Thoracic aorta (tissue), 2 donors: Measurements from ENCODE around the gene PRR19. TPM values are rescaled to one million over a fixed set of nuclear protein-coding genes. Genes with fewer than 3 reads are reported as not detected.

ENCODE experiments used
- ATAC-seq: fragments of 150-250 bp; one replicate; pipeline ENCODE4 v1.8.0; 2017; ENCODE audit warnings: low read depth; ENCODE audit not compliant: insufficient number of reproducible peaks, low FRiP score
- DNase-seq: peaks from one replicate; pipeline ENCODE4 v3.0.0-alpha.2; 2020; ENCODE audit warnings: low spot score
- H3K27ac ChIP-seq, 2 donors: fragments of 200-600 bp; sonication (generic); 1 replicate in 1 of 2; 2 replicates in 1 of 2; pipeline ENCODE4 v1.5.1; 2016; ENCODE audit warnings: mild to moderate bottlenecking in 2 of 2, moderate library complexity in 2 of 2
- H3K27me3 ChIP-seq: fragments of 200-600 bp; sonication (generic); replicated peaks from 2 replicates; pipeline ENCODE4 v1.6.0; 2016; ENCODE audit warnings: mild to moderate bottlenecking; ENCODE audit not compliant: insufficient read depth
- H3K36me3 ChIP-seq: fragments of 200-600 bp; sonication (generic); one replicate; pipeline ENCODE4 v1.5.1; 2016
- H3K4me1 ChIP-seq, 2 donors: fragments of 200-600 bp; sonication (generic); 1 replicate in 1 of 2; 2 replicates in 1 of 2; pipeline versions ENCODE4 v1.5.1 to v1.6.0; 2016; ENCODE audit warnings: low read depth in 2 of 2, mild to moderate bottlenecking in 1 of 2; ENCODE audit not compliant: control insufficient read depth in 1 of 2
- H3K4me3 ChIP-seq: fragments of 200-600 bp; sonication (generic); 2 replicates; pipeline ENCODE4 v1.5.1; 2016; ENCODE audit warnings: mild to moderate bottlenecking
- H3K9me3 ChIP-seq: fragments of 200-600 bp; sonication (generic); 2 replicates; pipeline ENCODE4 v1.5.1; 2016
- total RNA-seq, 2 donors: library from RNA; depleted of rRNA; stranded (reverse); fragments of >200 nt; gene quantifications; one replicate each; pipeline versions ENCODE4 v1.1.0 to v1.2.3, GENCODE V29; 2016
- TF ChIP-seq, protein P1 (sequence below): fragments of 200-600 bp; sonication (generic); IDR thresholded peaks from one replicate; pipeline ENCODE4 v1.5.1; 2019; ENCODE audit warnings: antibody characterized with exemption

PRR19 gene
- total RNA-seq, 2 donors from 2014 or later: not detected

DNA sequence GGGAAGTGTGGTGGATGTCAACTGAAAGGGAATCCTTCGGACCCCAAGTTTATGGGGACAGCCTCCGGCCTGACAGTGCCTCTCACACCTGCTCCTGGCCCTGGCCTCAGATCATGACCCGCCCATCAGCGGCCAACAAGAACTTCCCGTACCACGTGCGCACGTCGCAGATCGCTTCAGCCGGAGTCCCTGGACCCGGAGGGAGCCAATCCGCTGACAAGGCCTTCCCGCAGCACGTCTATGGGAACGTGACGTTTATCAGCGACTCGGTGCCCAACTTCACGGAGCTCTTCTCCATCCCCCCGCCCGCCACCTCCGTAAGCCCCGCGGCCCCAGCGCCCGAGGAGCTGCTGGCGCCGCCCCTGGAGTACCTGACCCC is 21.5 kb downstream of the PRR19 start:
- peaks cover 4% of the 10 kb centered on the region for H3K27me3 ChIP-seq
- no peaks in the 10 kb centered on the region for H3K9me3 ChIP-seq
- no peaks in the 10 kb centered on the region for H3K36me3 ChIP-seq
- H3K4me1 ChIP-seq: peaks cover 11 to 34% of the 10 kb centered on the region in 2 donors
- TF ChIP-seq, protein P1, sequence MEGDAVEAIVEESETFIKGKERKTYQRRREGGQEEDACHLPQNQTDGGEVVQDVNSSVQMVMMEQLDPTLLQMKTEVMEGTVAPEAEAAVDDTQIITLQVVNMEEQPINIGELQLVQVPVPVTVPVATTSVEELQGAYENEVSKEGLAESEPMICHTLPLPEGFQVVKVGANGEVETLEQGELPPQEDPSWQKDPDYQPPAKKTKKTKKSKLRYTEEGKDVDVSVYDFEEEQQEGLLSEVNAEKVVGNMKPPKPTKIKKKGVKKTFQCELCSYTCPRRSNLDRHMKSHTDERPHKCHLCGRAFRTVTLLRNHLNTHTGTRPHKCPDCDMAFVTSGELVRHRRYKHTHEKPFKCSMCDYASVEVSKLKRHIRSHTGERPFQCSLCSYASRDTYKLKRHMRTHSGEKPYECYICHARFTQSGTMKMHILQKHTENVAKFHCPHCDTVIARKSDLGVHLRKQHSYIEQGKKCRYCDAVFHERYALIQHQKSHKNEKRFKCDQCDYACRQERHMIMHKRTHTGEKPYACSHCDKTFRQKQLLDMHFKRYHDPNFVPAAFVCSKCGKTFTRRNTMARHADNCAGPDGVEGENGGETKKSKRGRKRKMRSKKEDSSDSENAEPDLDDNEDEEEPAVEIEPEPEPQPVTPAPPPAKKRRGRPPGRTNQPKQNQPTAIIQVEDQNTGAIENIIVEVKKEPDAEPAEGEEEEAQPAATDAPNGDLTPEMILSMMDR: no peak
- no peak overlapping the region for H3K4me3 ChIP-seq
- no peak overlapping the region for H3K27ac ChIP-seq
- no peak for ATAC-seq
- DNase-seq: no peak

GRCh38 chr19:42323852-42324654 is 22.1 kb downstream of the PRR19 start:
- no peak overlapping the region for H3K27ac ChIP-seq
- no peak for ATAC-seq
- peaks cover 11 to 34% of the 10 kb centered on the region in 2 donors for H3K4me1 ChIP-seq
- DNase-seq: no peak
- TF ChIP-seq, protein P1: no peak
- peak overlapping the region; percentile 88 for H3K4me3 ChIP-seq
- peaks cover 4% of the 10 kb centered on the region for H3K27me3 ChIP-seq
- H3K36me3 ChIP-seq: no peaks in the 10 kb centered on the region
- H3K9me3 ChIP-seq: no peaks in the 10 kb centered on the region

DNA sequence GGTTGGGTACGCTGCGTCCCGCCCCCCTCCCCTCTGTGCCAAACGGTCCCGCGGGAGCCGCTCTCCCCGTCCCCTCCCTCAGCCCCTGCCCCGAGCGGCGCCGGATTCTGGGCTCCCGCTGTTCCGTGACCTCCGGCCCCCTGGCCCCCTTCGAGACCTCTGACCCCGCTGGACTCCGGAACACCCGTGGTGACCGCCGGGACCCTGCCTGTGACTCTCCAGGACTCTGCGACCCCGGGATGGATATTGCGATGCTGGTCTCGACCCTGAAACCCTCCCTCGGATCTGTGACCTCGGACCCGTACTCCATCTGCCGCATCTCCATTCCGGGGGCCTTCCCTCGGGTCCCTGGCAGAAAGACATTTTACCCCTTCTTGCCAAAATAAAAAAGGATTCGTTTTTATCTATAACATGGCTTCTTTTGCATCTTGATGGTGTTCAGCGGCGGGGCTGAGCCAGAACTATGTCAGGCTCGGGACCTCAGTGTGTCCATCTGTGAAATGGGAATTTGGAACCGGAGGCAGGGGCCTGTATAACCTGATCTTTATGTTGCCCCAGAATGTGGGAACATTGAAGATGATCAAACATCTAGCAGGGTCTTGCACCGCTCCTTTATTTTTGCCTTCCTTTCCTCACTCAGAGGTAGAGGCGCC is 22.8 kb downstream of the PRR19 start:
- no peaks in the 10 kb centered on the region for H3K36me3 ChIP-seq
- no peak overlapping the region for H3K27ac ChIP-seq
- peaks cover 11 to 34% of the 10 kb centered on the region in 2 donors for H3K4me1 ChIP-seq
- DNase-seq: no peak
- H3K4me3 ChIP-seq: peak overlapping the region; percentile 88
- no peak for ATAC-seq
- TF ChIP-seq, protein P1: peak; percentile 76
- H3K9me3 ChIP-seq: no peaks in the 10 kb centered on the region
- H3K27me3 ChIP-seq: peaks cover 4% of the 10 kb centered on the region

- no peaks in the 10 kb centered on the region for H3K9me3 ChIP-seq
- peak within 1 kb of the TSS in 1 of 2 donors; percentile 11 for H3K27ac ChIP-seq
- DNase-seq: peak; percentile 91
- H3K36me3 ChIP-seq: no peaks in the 10 kb centered on the region
- H3K4me1 ChIP-seq: peaks cover 11 to 34% of the 10 kb centered on the region in 2 donors
- TF ChIP-seq, protein P1: peak; percentile 8
- ATAC-seq: peak; percentile 95
- peak within 1 kb of the TSS; percentile 88 for H3K4me3 ChIP-seq
- peaks cover 4% of the 10 kb centered on the region for H3K27me3 ChIP-seq
These were observed 23.5 kb downstream of the PRR19 start, which contains the start of gene MEGF8 for GRCh38 chr19:42325308-42325895. Gene MEGF8 (plus strand): TSS chr19:42325635. CDS start chr19:42326244, 609 bp downstream.
